ENCODE results near the gene MMS19. TPM values are rescaled to one million over a fixed set of nuclear protein-coding genes. Genes with fewer than 3 reads are reported as not detected.
"Not testable (repeated sequence)": the region's sequence is repeated elsewhere in the genome, so short reads cannot be mapped to it uniquely, and the experiment has no call there.

The MMS19 gene
- total RNA-seq, 3 donors from 2014 or later (not counting 1 experiment from before 2014, with no cell fraction given): 53.8 to 68.4 (median 61.7) TPM

DNA sequence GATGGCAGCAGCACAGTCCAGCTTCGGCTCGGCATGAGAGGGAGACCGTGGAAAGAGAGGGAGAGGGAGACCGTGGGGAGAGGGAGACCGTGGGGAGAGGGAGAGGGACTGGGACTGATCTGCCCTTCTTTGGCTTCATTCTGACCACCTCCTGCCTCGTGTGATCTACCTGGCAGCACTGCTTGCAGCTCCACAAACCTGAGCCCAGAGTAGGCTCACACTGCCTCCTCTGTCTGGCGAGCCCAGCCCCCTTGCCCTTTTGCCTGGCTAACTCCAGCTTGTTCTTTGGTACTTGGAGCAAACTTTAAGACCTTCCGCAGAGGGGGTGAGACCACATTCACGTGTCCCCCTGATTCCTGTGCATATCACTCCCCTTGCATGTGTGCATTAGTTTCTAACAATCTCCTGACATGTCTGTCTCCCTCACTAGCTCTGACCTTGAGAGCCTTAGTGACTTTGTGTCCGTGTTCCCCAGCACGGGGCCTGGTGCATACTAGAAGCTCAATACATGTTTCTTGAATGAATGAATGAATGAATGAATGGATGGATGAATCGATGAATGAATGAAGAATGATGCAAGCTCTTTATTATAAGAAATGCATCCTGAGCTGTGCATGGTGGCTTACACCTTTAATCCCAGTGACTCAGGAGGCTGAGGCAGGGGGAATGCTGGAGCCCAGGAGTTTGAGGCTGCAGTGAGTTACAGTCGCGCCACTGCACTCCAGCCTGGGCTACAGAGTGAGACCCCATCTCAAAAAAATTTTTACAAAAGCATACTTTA lies 31.7 kb upstream of the MMS19 start:
- H3K4me1 ChIP-seq (ENCODE audit: control insufficient read depth, insufficient read depth, low read length): no peaks in the 10 kb centered on the region
- H3K27ac Mint-ChIP-seq: no peak overlapping the region
- WGBS (ENCODE audit: insufficient coverage): 86% methylated on average over 13 of the region's 14 CpGs
- no peak overlapping the region for H3K27ac ChIP-seq (ENCODE audit: low read length)
- intact Hi-C loops (cut with micrococcal nuclease): no loop called here
- H3K4me3 ChIP-seq (ENCODE audit: low read length): no peak overlapping the region
- H3K36me3 ChIP-seq (ENCODE audit: control insufficient read depth, insufficient read depth, low read length): no peaks in the 10 kb centered on the region
- H3K9me3 ChIP-seq (ENCODE audit: control insufficient read depth, insufficient read depth, low read length): no peaks in the 10 kb centered on the region
- ATAC-seq (no peak), DNase-seq (no peak)
- no peaks in the 10 kb centered on the region for H3K27me3 ChIP-seq (ENCODE audit: control insufficient read depth, insufficient read depth, low read length)
- peaks cover 0 to 5% of the 10 kb centered on the region in 2 donors for H3K27me3 Mint-ChIP-seq (ENCODE audit: low read depth in 2 of 2)
- no peaks in the 10 kb centered on the region for H3K4me1 Mint-ChIP-seq
- H3K36me3 Mint-ChIP-seq: no peaks in the 10 kb centered on the region
- TF ChIP-seq, protein P1, sequence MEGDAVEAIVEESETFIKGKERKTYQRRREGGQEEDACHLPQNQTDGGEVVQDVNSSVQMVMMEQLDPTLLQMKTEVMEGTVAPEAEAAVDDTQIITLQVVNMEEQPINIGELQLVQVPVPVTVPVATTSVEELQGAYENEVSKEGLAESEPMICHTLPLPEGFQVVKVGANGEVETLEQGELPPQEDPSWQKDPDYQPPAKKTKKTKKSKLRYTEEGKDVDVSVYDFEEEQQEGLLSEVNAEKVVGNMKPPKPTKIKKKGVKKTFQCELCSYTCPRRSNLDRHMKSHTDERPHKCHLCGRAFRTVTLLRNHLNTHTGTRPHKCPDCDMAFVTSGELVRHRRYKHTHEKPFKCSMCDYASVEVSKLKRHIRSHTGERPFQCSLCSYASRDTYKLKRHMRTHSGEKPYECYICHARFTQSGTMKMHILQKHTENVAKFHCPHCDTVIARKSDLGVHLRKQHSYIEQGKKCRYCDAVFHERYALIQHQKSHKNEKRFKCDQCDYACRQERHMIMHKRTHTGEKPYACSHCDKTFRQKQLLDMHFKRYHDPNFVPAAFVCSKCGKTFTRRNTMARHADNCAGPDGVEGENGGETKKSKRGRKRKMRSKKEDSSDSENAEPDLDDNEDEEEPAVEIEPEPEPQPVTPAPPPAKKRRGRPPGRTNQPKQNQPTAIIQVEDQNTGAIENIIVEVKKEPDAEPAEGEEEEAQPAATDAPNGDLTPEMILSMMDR (IDR thresholded peaks at IDR 0.05): no peak
- no peak overlapping the region for H3K4me3 Mint-ChIP-seq
- no peaks in the 10 kb centered on the region for H3K9me3 Mint-ChIP-seq

DNA sequence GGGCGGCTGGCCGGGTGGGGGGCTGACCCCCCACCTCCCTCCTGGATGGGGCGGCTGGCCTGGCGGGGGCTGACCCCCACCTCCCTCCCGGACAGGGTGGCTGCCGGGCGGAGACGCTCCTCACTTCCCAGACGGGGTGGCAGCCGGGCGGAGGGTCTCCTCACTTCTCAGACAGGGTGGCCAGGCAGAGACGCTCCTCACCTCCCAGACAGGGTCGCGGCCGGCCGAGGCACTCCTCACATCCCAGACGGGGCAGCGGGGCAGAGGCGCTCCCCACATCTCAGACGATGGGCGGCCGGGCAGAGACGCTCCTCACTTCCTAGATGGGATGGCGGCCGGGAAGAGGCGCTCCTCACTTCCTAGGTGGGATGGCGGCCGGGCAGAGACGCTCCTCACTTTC lies 30.7 kb upstream of the MMS19 start:
- H3K4me1 ChIP-seq (ENCODE audit: control insufficient read depth, insufficient read depth, low read length); H3K27ac ChIP-seq (ENCODE audit: low read length); H3K9me3 Mint-ChIP-seq; H3K27me3 ChIP-seq (ENCODE audit: control insufficient read depth, insufficient read depth, low read length); H3K27me3 Mint-ChIP-seq (ENCODE audit: low read depth in 2 of 2); intact Hi-C loops (cut with micrococcal nuclease); H3K9me3 ChIP-seq (ENCODE audit: control insufficient read depth, insufficient read depth, low read length); H3K36me3 ChIP-seq (ENCODE audit: control insufficient read depth, insufficient read depth, low read length); ATAC-seq; H3K4me3 Mint-ChIP-seq; H3K4me3 ChIP-seq (ENCODE audit: low read length); H3K36me3 Mint-ChIP-seq; H3K27ac Mint-ChIP-seq; H3K4me1 Mint-ChIP-seq; DNase-seq: not testable (repeated sequence)
- WGBS (ENCODE audit: insufficient coverage): 97% methylated on average over 15 of the region's 29 CpGs

DNA sequence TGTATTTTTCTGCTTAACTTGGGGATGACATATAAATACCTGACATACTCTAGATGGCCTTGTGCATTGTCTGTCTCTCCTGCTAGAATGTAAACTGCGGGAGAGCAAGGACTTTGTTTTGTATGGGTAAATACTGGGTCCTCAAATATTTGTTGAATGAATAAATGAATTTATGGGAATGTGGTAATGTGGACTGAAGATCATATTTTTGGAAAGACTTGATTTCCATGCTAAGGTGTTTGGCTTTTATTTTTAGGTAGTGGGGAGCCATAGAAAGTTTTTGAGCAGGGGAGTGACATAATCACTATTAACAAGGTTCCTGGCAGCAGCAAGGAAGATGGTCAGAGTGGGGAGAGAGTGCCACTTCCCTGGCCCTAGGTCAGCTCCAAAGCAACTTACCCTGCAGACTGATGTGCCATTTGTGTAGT lies 27.5 kb upstream of the MMS19 start:
- 100% methylated on average over 1 of the region's 1 CpG for WGBS (ENCODE audit: insufficient coverage)
- DNase-seq: no peak
- H3K36me3 ChIP-seq (ENCODE audit: control insufficient read depth, insufficient read depth, low read length): no peaks in the 10 kb centered on the region
- no peak overlapping the region for H3K4me3 Mint-ChIP-seq
- H3K27ac ChIP-seq (ENCODE audit: low read length): no peak overlapping the region
- no peaks in the 10 kb centered on the region for H3K4me1 ChIP-seq (ENCODE audit: control insufficient read depth, insufficient read depth, low read length)
- H3K36me3 Mint-ChIP-seq: no peaks in the 10 kb centered on the region
- H3K9me3 Mint-ChIP-seq: no peaks in the 10 kb centered on the region
- H3K4me1 Mint-ChIP-seq: no peaks in the 10 kb centered on the region
- ATAC-seq: no peak
- no peak overlapping the region for H3K4me3 ChIP-seq (ENCODE audit: low read length)
- H3K9me3 ChIP-seq (ENCODE audit: control insufficient read depth, insufficient read depth, low read length): no peaks in the 10 kb centered on the region
- TF ChIP-seq, protein P1 (IDR thresholded peaks at IDR 0.05): no peak
- intact Hi-C loops (cut with micrococcal nuclease): no loop called here
- H3K27me3 Mint-ChIP-seq (ENCODE audit: low read depth in 2 of 2): peaks cover 0 to 11% of the 10 kb centered on the region in 2 donors
- no peak overlapping the region for H3K27ac Mint-ChIP-seq
- no peaks in the 10 kb centered on the region for H3K27me3 ChIP-seq (ENCODE audit: control insufficient read depth, insufficient read depth, low read length)

DNA sequence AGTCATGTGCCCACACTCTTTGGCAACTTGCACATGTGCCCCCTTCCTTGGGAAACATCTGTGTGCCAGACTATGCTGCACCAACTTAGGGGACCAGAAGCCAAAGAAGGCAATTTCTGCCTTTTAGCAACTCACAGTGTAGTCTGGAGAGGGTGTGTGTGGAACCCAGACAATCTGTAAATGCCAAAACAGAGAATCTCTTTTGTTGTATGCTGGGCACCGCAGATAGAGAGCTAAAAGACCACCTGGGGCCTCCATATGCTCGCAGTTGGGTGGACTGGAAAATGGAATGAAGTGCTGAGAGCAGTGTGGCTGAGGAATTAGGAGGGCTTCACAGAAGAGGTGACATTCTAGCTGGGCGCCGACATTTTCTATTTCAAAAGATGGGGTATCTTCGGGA lies 26.9 kb upstream of the MMS19 start:
- H3K27me3 Mint-ChIP-seq (ENCODE audit: low read depth in 2 of 2): peaks cover 0 to 15% of the 10 kb centered on the region in 2 donors
- H3K4me1 Mint-ChIP-seq: no peaks in the 10 kb centered on the region
- Histone ChIP-seq H3K36me3 (ENCODE audit: control insufficient read depth, insufficient read depth, low read length) (no peaks in the 10 kb centered on the region), H3K9me3 (ENCODE audit: control insufficient read depth, insufficient read depth, low read length) (no peaks in the 10 kb centered on the region), H3K4me3 (ENCODE audit: low read length) (no peak overlapping the region), H3K27ac (ENCODE audit: low read length) (no peak overlapping the region), H3K4me1 (ENCODE audit: control insufficient read depth, insufficient read depth, low read length) (no peaks in the 10 kb centered on the region), H3K27me3 (ENCODE audit: control insufficient read depth, insufficient read depth, low read length) (no peaks in the 10 kb centered on the region)
- H3K27ac Mint-ChIP-seq: no peak overlapping the region
- intact Hi-C loops (cut with micrococcal nuclease): no loop called here
- ATAC-seq (no peak), DNase-seq (no peak)
- H3K4me3 Mint-ChIP-seq: no peak overlapping the region
- 92% methylated on average over 5 of the region's 5 CpGs for WGBS (ENCODE audit: insufficient coverage)
- TF ChIP-seq, protein P1 (IDR thresholded peaks at IDR 0.05): no peak
- H3K9me3 Mint-ChIP-seq: no peaks in the 10 kb centered on the region
- no peaks in the 10 kb centered on the region for H3K36me3 Mint-ChIP-seq

Data from natural killer cell (primary cell).